ENCODE results near the gene PXT1. TPM values are rescaled to one million over a fixed set of nuclear protein-coding genes. Genes with fewer than 3 reads are reported as not detected.

PXT1 gene
- total and polyA plus RNA-seq, 9 of the 15 experiments (the other 6 are each of a cell fraction or from before 2014, with no cell fraction given) = 0.09 to 0.11 (median 0.10) TPM; not detected in 5

- TF ChIP-seq PATZ1 (CRISPR knock-in tag; IDR thresholded peaks at IDR 0.05; ENCODE audit: borderline replicate concordance) (0 out of 2 replicates have a peak, but pooled peaks have one; percentile 8), JUN (IDR thresholded peaks at IDR 0.05; ENCODE audit: borderline replicate concordance, low read depth, low read length) (peak; percentile 70; the same call in 1 of the 2 replicates), JUN (CRISPR knock-in tag; IDR thresholded peaks at IDR 0.05; ENCODE audit: borderline replicate concordance) (no peak), ZNF3 (CRISPR knock-in tag; IDR thresholded peaks at IDR 0.05) (no peak), RBBP5 (IDR thresholded peaks at IDR 0.05; ENCODE audit: borderline replicate concordance, insufficient read depth, low read length, poor library complexity, severe bottlenecking) (no peak), GTF2B (IDR thresholded peaks at IDR 0.05; ENCODE audit: extremely low read depth, insufficient read length) (no peak), ZNF347 (CRISPR knock-in tag; IDR thresholded peaks at IDR 0.05; ENCODE audit: low read depth) (no peak), ZNF609 (CRISPR knock-in tag; IDR thresholded peaks at IDR 0.05; ENCODE audit: borderline replicate concordance) (no peak), ZNF134 (CRISPR knock-in tag; conservative IDR thresholded peaks at IDR 0.05) (no peak), PHB (CRISPR knock-in tag; IDR thresholded peaks at IDR 0.05) (no peak), RBM17 (IDR thresholded peaks at IDR 0.05; ENCODE audit: borderline replicate concordance, low read depth, low read length) (no peak), ZZZ3 (IDR thresholded peaks at IDR 0.05) (no peak), KDM2B (CRISPR knock-in tag; IDR thresholded peaks at IDR 0.05) (no peak), ZNF75A (CRISPR knock-in tag; IDR thresholded peaks at IDR 0.05) (0 out of 2 replicates have a peak, but pooled peaks have one; percentile 30), ETS2 (tag; IDR thresholded peaks at IDR 0.05; ENCODE audit: borderline replicate concordance, poor library complexity, severe bottlenecking) (no peak), THAP7 (CRISPR knock-in tag; IDR thresholded peaks at IDR 0.05) (no peak), ATF4 (CRISPR knock-in tag; IDR thresholded peaks at IDR 0.05) (0 out of 2 replicates have a peak, but pooled peaks have one; percentile 5), ZFP36 (IDR thresholded peaks at IDR 0.05; ENCODE audit: low read depth, low read length, partially characterized antibody) (no peak)
Observed at GRCh38 chr6:36423101-36423824, 19.4 kb downstream of the PXT1 start (continued).
